LNCaP clone FGC (cell line): ENCODE data around the gene ASS1.

Source experiments
- DNase-seq: peaks from one replicate; pipeline ENCODE4 v3.0.0-alpha.2; 2011; ENCODE audit warnings: low read depth
- H3K4me3 ChIP-seq: 2 replicates; pipeline ENCODE4 v1.5.1; 2011; ENCODE audit warnings: mild to moderate bottlenecking, low read depth, low read length, control low read depth
- CTCF ChIP-seq: IDR thresholded peaks from 2 replicates; pipeline ENCODE4 v1.5.1; 2012; ENCODE audit warnings: mild to moderate bottlenecking; ENCODE audit not compliant: control insufficient read depth, insufficient read depth; ENCODE audit errors: extremely low read depth

ASS1 gene

GRCh38 chr9:130530938-130531337 is 86.2 kb downstream of the ASS1 start:
- DNase-seq, result no peak
- no peak for TF ChIP-seq CTCF
- no peak overlapping the region for H3K4me3 ChIP-seq

GRCh38 chr9:130531670-130532069 is 86.9 kb downstream of the ASS1 start:
- no peak for TF ChIP-seq CTCF
- no peak overlapping the region for H3K4me3 ChIP-seq
- DNase-seq, result no peak

GRCh38 chr9:130532426-130533080 is 87.8 kb downstream of the ASS1 start:
- DNase-seq, result no peak
- H3K4me3 ChIP-seq, result no peak overlapping the region
- TF ChIP-seq CTCF, result no peak

GRCh38 chr9:130535818-130536521 is 91.2 kb downstream of the ASS1 start:
- no peak overlapping the region for H3K4me3 ChIP-seq
- no peak for DNase-seq
- no peak for TF ChIP-seq CTCF

GRCh38 chr9:130536701-130537107 is 91.9 kb downstream of the ASS1 start:
- no peak for TF ChIP-seq CTCF
- no peak for DNase-seq

GRCh38 chr9:130537346-130538050 is 92.7 kb downstream of the ASS1 start:
- DNase-seq, result no peak
- no peak overlapping the region for H3K4me3 ChIP-seq
- no peak for TF ChIP-seq CTCF

More at GRCh38 chr9:130536701-130537107, 91.9 kb downstream of the ASS1 start:
- no peak overlapping the region for H3K4me3 ChIP-seq
